GM23338 (cell line): Measurements from ENCODE around the gene UMODL1. TPM values are rescaled to one million over a fixed set of nuclear protein-coding genes. Genes with fewer than 3 reads are reported as not detected.

Experiments used
- ATAC-seq: fragments of 200-7000 bp; cut with Tn5 transposase; 3 replicates; pipeline ENCODE4 v1.9.1; 2020
- DNase-seq: peaks from one replicate; pipeline ENCODE4 v3.0.0-alpha.2; 2015; ENCODE audit warnings: low spot score
- H2AFZ ChIP-seq: fragments of 200-600 bp; sonication (generic); 2 replicates; pipeline ENCODE4 v1.8.0; 2016; ENCODE audit warnings: antibody characterized with exemption, mild to moderate bottlenecking, moderate library complexity
- H3F3A ChIP-seq: fragments of 200-600 bp; sonication (generic); replicated peaks from 2 replicates; pipeline ENCODE4 v1.8.0; 2017; ENCODE audit warnings: antibody characterized with exemption, mixed run types, low read depth
- H3K27ac ChIP-seq: fragments of 200-600 bp; sonication (generic); 2 replicates; pipeline ENCODE4 v1.6.1; 2016; ENCODE audit warnings: low read depth
- H3K27me3 ChIP-seq: fragments of 200-600 bp; sonication (generic); 2 replicates; pipeline ENCODE4 v1.8.0; 2016; ENCODE audit warnings: mild to moderate bottlenecking, mixed run types, moderate library complexity; ENCODE audit not compliant: insufficient read depth
- H3K36me3 ChIP-seq: fragments of 200-600 bp; sonication (generic); 2 replicates; pipeline ENCODE4 v1.8.0; 2016; ENCODE audit warnings: mild to moderate bottlenecking; ENCODE audit not compliant: insufficient read depth
- H3K4me1 ChIP-seq: fragments of 200-600 bp; sonication (generic); 2 replicates; pipeline ENCODE4 v1.8.0; 2016; ENCODE audit warnings: mild to moderate bottlenecking, moderate library complexity; ENCODE audit not compliant: insufficient read depth
- H3K4me2 ChIP-seq: fragments of 200-600 bp; sonication (generic); 2 replicates; pipeline ENCODE4 v1.7.1; 2017; ENCODE audit warnings: mixed run types
- H3K4me3 ChIP-seq: fragments of 200-600 bp; sonication (generic); 2 replicates; pipeline ENCODE4 v1.6.1; 2016; ENCODE audit warnings: mixed run types
- H3K79me2 ChIP-seq: fragments of 200-600 bp; sonication (generic); replicated peaks from 2 replicates; pipeline ENCODE4 v1.8.0; 2017; ENCODE audit warnings: mild to moderate bottlenecking; ENCODE audit not compliant: insufficient read depth
- H3K9me2 ChIP-seq: fragments of 200-600 bp; sonication (generic); 2 replicates; pipeline ENCODE4 v1.8.0; 2017; ENCODE audit not compliant: insufficient read depth
- H4K20me1 ChIP-seq: fragments of 200-600 bp; sonication (generic); replicated peaks from 2 replicates; pipeline ENCODE4 v1.8.0; 2017; ENCODE audit warnings: mild to moderate bottlenecking; ENCODE audit not compliant: insufficient read depth
- H3K27ac Mint-ChIP-seq: 2 replicates; pipeline ENCODE4 v1.8.0; 2020; ENCODE audit warnings: inconsistent platforms, mild to moderate bottlenecking, moderate library complexity, mixed read lengths
- H3K27me3 Mint-ChIP-seq: 3 replicates; pipeline ENCODE4 v1.8.0; 2022; ENCODE audit warnings: low read depth, mild to moderate bottlenecking, moderate library complexity, mixed read lengths, inconsistent platforms; ENCODE audit not compliant: insufficient read depth, poor library complexity
- H3K36me3 Mint-ChIP-seq: 3 replicates; pipeline ENCODE4 v1.8.0; 2021; ENCODE audit warnings: low read depth, mild to moderate bottlenecking, inconsistent platforms, moderate library complexity, mixed read lengths
- H3K4me1 Mint-ChIP-seq: 3 replicates; pipeline ENCODE4 v1.8.0; 2020; ENCODE audit warnings: mild to moderate bottlenecking, inconsistent platforms, mixed read lengths
- H3K4me3 Mint-ChIP-seq: 3 replicates; pipeline ENCODE4 v1.8.0; 2021; ENCODE audit warnings: moderate library complexity, mild to moderate bottlenecking, inconsistent platforms, mixed read lengths
- H3K9me3 Mint-ChIP-seq: 3 replicates; pipeline ENCODE4 v1.8.0; 2020; ENCODE audit warnings: moderate library complexity, mild to moderate bottlenecking, inconsistent platforms, mixed read lengths
- CREB1 ChIP-seq: fragments of 250-450 bp; sonication (Bioruptor Pico); IDR thresholded peaks from 2 replicates; pipeline ENCODE4 v1.5.0; 2020; ENCODE audit warnings: low read depth, mild to moderate bottlenecking, moderate library complexity
- CTCF ChIP-seq, 2 experiments: fragments of 200-600 bp in 1 of 2; sonication (generic) in 1 of 2; conservative IDR thresholded peaks; 2 replicates each; pipeline versions ENCODE4 v1.5.1 to v1.6.1; 2016 to 2017; ENCODE audit warnings: antibody characterized with exemption in 2 of 2, low read depth in 2 of 2, mild to moderate bottlenecking in 2 of 2, moderate library complexity in 1 of 2
- EZH2 ChIP-seq: fragments of 200-600 bp; sonication (generic); IDR thresholded peaks from one replicate; pipeline ENCODE4 v1.8.0; 2017; ENCODE audit warnings: antibody characterized with exemption, mild to moderate bottlenecking, low read depth; ENCODE audit not compliant: unreplicated experiment
- EZH2phosphoT487 ChIP-seq: fragments of 200-600 bp; sonication (generic); IDR thresholded peaks from one replicate; pipeline ENCODE4 v1.8.1; 2018; ENCODE audit warnings: antibody characterized with exemption; ENCODE audit not compliant: unreplicated experiment
- STAT1 ChIP-seq: IDR thresholded peaks from one replicate; pipeline ENCODE4 v1.6.1; 2016; ENCODE audit warnings: antibody characterized with exemption; ENCODE audit not compliant: unreplicated experiment
- ZNF114 ChIP-seq: fragments of 250-450 bp; sonication (Bioruptor Pico); IDR thresholded peaks from 2 replicates; pipeline ENCODE4 v1.5.0; 2020; ENCODE audit warnings: mild to moderate bottlenecking, moderate library complexity
- polyA plus RNA-seq: library from polyadenylated mRNA; unstranded; fragments of >200 nt; fragmentation: Nextera tagmentation; extraction: Ambion mirVana; gene quantifications from 2 replicates; pipeline ENCODE4 v1.2.1, GENCODE V29; 2016
- total RNA-seq: library from RNA; depleted of rRNA; stranded (reverse); fragments of >200 nt; shearing (Covaris generic); gene quantifications from 2 replicates; pipeline ENCODE4 v1.2.3, GENCODE V29; 2014
- TF ChIP-seq, protein P1 (sequence below): IDR thresholded peaks from one replicate; pipeline ENCODE4 v1.6.1; 2018; ENCODE audit warnings: antibody characterized with exemption; ENCODE audit not compliant: unreplicated experiment
- TF ChIP-seq, protein P2 (sequence below): IDR thresholded peaks from 2 replicates; pipeline ENCODE4 v1.6.1; 2016; ENCODE audit warnings: antibody characterized with exemption

Gene UMODL1
- total and polyA plus RNA-seq, 2 experiments from 2014 or later, result not detected

- TF ChIP-seq, protein P1, sequence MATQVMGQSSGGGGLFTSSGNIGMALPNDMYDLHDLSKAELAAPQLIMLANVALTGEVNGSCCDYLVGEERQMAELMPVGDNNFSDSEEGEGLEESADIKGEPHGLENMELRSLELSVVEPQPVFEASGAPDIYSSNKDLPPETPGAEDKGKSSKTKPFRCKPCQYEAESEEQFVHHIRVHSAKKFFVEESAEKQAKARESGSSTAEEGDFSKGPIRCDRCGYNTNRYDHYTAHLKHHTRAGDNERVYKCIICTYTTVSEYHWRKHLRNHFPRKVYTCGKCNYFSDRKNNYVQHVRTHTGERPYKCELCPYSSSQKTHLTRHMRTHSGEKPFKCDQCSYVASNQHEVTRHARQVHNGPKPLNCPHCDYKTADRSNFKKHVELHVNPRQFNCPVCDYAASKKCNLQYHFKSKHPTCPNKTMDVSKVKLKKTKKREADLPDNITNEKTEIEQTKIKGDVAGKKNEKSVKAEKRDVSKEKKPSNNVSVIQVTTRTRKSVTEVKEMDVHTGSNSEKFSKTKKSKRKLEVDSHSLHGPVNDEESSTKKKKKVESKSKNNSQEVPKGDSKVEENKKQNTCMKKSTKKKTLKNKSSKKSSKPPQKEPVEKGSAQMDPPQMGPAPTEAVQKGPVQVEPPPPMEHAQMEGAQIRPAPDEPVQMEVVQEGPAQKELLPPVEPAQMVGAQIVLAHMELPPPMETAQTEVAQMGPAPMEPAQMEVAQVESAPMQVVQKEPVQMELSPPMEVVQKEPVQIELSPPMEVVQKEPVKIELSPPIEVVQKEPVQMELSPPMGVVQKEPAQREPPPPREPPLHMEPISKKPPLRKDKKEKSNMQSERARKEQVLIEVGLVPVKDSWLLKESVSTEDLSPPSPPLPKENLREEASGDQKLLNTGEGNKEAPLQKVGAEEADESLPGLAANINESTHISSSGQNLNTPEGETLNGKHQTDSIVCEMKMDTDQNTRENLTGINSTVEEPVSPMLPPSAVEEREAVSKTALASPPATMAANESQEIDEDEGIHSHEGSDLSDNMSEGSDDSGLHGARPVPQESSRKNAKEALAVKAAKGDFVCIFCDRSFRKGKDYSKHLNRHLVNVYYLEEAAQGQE, result no peak
These were observed 9.7 kb upstream of the UMODL1 start (continued) for GRCh38 chr21:42061195-42061985.

GRCh38 chr21:42061986-42062235 lies 9.2 kb upstream of the UMODL1 start:
- no peaks in the 10 kb centered on the region for H3K36me3 Mint-ChIP-seq
- H3K79me2 ChIP-seq, result no peaks in the 10 kb centered on the region
- H3K9me2 ChIP-seq, result no peaks in the 10 kb centered on the region
- peaks cover 42% of the 10 kb centered on the region for H3K4me1 Mint-ChIP-seq
- no peak overlapping the region for H2AFZ ChIP-seq
- H3K27me3 ChIP-seq, result no peaks in the 10 kb centered on the region
- no peaks in the 10 kb centered on the region for H3F3A ChIP-seq
- TF ChIP-seq CTCF (conservative IDR thresholded peaks at IDR 0.05; ENCODE audit: low read depth in 2 of 2) (no peak), EZH2 (no peak), ZNF114 (CRISPR knock-in tag) (no peak)
- DNase-seq (no peak), ATAC-seq (no peak)
- H3K4me2 ChIP-seq, result no peak overlapping the region
- no peaks in the 10 kb centered on the region; the same call in 2 of the 3 replicates for H3K9me3 Mint-ChIP-seq
- H3K27ac ChIP-seq, result no peak overlapping the region
- no peak overlapping the region for H3K27ac Mint-ChIP-seq
- no peak overlapping the region for H3K4me3 Mint-ChIP-seq
- H3K27me3 Mint-ChIP-seq, result peaks cover 19% of the 10 kb centered on the region
- peaks cover 13% of the 10 kb centered on the region; the same call in 1 of the 2 replicates for H3K4me1 ChIP-seq
- no peaks in the 10 kb centered on the region for H3K36me3 ChIP-seq
- H4K20me1 ChIP-seq, result no peaks in the 10 kb centered on the region
- H3K4me3 ChIP-seq, result no peak overlapping the region

- Histone ChIP-seq H3K27ac (no peak overlapping the region), H3K4me2 (no peak overlapping the region), H3F3A (no peaks in the 10 kb centered on the region), H2AFZ (0 out of 2 replicates have a peak overlapping the region, but pooled peaks have one; percentile 5), H3K36me3 (no peaks in the 10 kb centered on the region), H4K20me1 (no peaks in the 10 kb centered on the region), H3K27me3 (no peaks in the 10 kb centered on the region), H3K4me3 (no peak overlapping the region), H3K9me2 (no peaks in the 10 kb centered on the region), H3K4me1 (peaks cover 7% of the 10 kb centered on the region; the same call in 1 of the 2 replicates), H3K79me2 (no peaks in the 10 kb centered on the region)
- Mint-ChIP-seq H3K9me3 (no peaks in the 10 kb centered on the region), H3K36me3 (no peaks in the 10 kb centered on the region), H3K27me3 (peaks cover 19% of the 10 kb centered on the region), H3K4me3 (no peak overlapping the region), H3K4me1 (peaks cover 37% of the 10 kb centered on the region), H3K27ac (no peak overlapping the region)
- DNase-seq, result peak; percentile 41
- ATAC-seq, result peak; percentile 47
- TF ChIP-seq STAT1, result no peak
- TF ChIP-seq ZNF114 (CRISPR knock-in tag), result no peak
- TF ChIP-seq EZH2phosphoT487, result no peak
- TF ChIP-seq, protein P2, sequence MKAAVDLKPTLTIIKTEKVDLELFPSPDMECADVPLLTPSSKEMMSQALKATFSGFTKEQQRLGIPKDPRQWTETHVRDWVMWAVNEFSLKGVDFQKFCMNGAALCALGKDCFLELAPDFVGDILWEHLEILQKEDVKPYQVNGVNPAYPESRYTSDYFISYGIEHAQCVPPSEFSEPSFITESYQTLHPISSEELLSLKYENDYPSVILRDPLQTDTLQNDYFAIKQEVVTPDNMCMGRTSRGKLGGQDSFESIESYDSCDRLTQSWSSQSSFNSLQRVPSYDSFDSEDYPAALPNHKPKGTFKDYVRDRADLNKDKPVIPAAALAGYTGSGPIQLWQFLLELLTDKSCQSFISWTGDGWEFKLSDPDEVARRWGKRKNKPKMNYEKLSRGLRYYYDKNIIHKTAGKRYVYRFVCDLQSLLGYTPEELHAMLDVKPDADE, result no peak
- TF ChIP-seq, protein P1, result no peak
- TF ChIP-seq CREB1 (CRISPR knock-in tag), result no peak
These were observed 8.7 kb upstream of the UMODL1 start for GRCh38 chr21:42062236-42063022.
